Stimulated activated CD4-positive, alpha-beta T cell treated with anti-CD3 and anti-CD28 coated beads, Interleukin-15, amount 100 ng/mL, for 48 hours (primary cell): ENCODE measurements around the gene ALDH8A1.
A peak's percentile ranks its signal among the peaks of the same experiment; 100 is the strongest.

Experiments used
- DNase-seq, 2 donors: peaks; one replicate each; pipeline ENCODE4 v3.0.0-alpha.2; 2020; ENCODE audit warnings: low read depth in 2 of 2

The ALDH8A1 gene

GRCh38 chr6:134951494-134952263, 1.8 kb upstream of the ALDH8A1 start:
- DNase-seq, result no peak

- DNase-seq, result no peak
These were observed 581 bp upstream of the ALDH8A1 start for GRCh38 chr6:134950482-134950881.

GRCh38 chr6:134948691-134949090, 1.2 kb downstream of the ALDH8A1 start:
- no peak for DNase-seq

GRCh38 chr6:134948142-134948541, 1.8 kb downstream of the ALDH8A1 start:
- no peak for DNase-seq

- no peak for DNase-seq
These were observed 4.9 kb downstream of the ALDH8A1 start for GRCh38 chr6:134945045-134945444.

GRCh38 chr6:134943522-134944111, 6.3 kb downstream of the ALDH8A1 start:
- DNase-seq, result no peak

GRCh38 chr6:134938896-134939295, 11.0 kb downstream of the ALDH8A1 start:
- peak; percentile 38 to 60 for DNase-seq

- DNase-seq, result no peak
These were observed 12.5 kb downstream of the ALDH8A1 start for GRCh38 chr6:134937426-134937825.

GRCh38 chr6:134936931-134937330, 13.0 kb downstream of the ALDH8A1 start:
- no peak for DNase-seq

GRCh38 chr6:134936476-134936875, 13.4 kb downstream of the ALDH8A1 start:
- no peak for DNase-seq

- DNase-seq, result no peak
These were observed 15.0 kb downstream of the ALDH8A1 start for GRCh38 chr6:134934793-134935485.

- DNase-seq, result no peak
These were observed 17.1 kb downstream of the ALDH8A1 start for GRCh38 chr6:134932535-134933470.

- no peak for DNase-seq
These were observed 17.8 kb downstream of the ALDH8A1 start for GRCh38 chr6:134932098-134932497.

GRCh38 chr6:134930463-134930862, 19.4 kb downstream of the ALDH8A1 start:
- DNase-seq, result no peak

- no peak for DNase-seq
These were observed 21.6 kb downstream of the ALDH8A1 start for GRCh38 chr6:134928151-134928900.

- no peak for DNase-seq
These were observed 24.1 kb downstream of the ALDH8A1 start for GRCh38 chr6:134925800-134926199.

- no peak for DNase-seq
These were observed 28.1 kb downstream of the ALDH8A1 start for GRCh38 chr6:134921721-134922261.

- no peak for DNase-seq
These were observed 28.6 kb downstream of the ALDH8A1 start for GRCh38 chr6:134921276-134921675.

GRCh38 chr6:134920422-134920821, 29.5 kb downstream of the ALDH8A1 start:
- no peak for DNase-seq

GRCh38 chr6:134918418-134918961, 31.4 kb downstream of the ALDH8A1 start:
- DNase-seq, result no peak
